ENCODE measurements around the gene EFNA5.

DNA sequence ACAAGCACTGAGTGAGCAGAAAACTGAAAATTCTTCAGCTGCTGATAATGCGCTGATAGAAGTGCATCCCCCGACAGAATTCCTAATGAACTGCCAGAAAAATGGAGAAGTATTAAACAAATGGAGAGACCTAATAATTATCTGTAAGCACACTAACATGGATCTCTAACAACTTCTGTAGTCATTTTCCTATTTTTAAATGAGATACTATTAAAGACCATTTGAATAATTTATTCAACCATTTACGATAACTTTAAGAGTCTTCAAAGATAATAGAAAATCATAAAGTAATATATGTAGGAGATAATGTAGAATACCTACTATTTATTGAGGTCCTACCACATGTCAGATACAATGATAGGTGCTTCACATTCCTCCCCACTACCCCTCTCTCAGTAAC is 72.9 kb downstream of the EFNA5 start:
- TF ChIP-seq, protein P1, sequence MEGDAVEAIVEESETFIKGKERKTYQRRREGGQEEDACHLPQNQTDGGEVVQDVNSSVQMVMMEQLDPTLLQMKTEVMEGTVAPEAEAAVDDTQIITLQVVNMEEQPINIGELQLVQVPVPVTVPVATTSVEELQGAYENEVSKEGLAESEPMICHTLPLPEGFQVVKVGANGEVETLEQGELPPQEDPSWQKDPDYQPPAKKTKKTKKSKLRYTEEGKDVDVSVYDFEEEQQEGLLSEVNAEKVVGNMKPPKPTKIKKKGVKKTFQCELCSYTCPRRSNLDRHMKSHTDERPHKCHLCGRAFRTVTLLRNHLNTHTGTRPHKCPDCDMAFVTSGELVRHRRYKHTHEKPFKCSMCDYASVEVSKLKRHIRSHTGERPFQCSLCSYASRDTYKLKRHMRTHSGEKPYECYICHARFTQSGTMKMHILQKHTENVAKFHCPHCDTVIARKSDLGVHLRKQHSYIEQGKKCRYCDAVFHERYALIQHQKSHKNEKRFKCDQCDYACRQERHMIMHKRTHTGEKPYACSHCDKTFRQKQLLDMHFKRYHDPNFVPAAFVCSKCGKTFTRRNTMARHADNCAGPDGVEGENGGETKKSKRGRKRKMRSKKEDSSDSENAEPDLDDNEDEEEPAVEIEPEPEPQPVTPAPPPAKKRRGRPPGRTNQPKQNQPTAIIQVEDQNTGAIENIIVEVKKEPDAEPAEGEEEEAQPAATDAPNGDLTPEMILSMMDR (IDR thresholded peaks at IDR 0.05), result no peak
- no peak for TF ChIP-seq YY1 (IDR thresholded peaks at IDR 0.05; ENCODE audit: low read depth)
- no peak for TF ChIP-seq CHD2 (IDR thresholded peaks at IDR 0.05; ENCODE audit: low read length, partially characterized antibody)
- TF ChIP-seq POLR2AphosphoS5 (IDR thresholded peaks at IDR 0.05; ENCODE audit: low read depth, low read length), result no peak
- no peak for TF ChIP-seq JUND (IDR thresholded peaks at IDR 0.05)
- no peak for TF ChIP-seq TAF1 (IDR thresholded peaks at IDR 0.05; ENCODE audit: borderline replicate concordance, low read depth, low read length)

Measured in SK-N-SH (cell line).